DMS153 treated with DMSO at 0.1 percent for 48 hours (cell line): ENCODE measurements around the gene HAGHL.
"Not testable (repeated sequence)": the region's sequence is repeated elsewhere in the genome, so short reads cannot be mapped to it uniquely, and the experiment has no call there.

Experiments
- DNase-seq: peaks from one replicate; lab custom pipeline; 2025; ENCODE audit not compliant: unreplicated experiment; lab: John Stamatoyannopoulos, UW

HAGHL gene

DNA sequence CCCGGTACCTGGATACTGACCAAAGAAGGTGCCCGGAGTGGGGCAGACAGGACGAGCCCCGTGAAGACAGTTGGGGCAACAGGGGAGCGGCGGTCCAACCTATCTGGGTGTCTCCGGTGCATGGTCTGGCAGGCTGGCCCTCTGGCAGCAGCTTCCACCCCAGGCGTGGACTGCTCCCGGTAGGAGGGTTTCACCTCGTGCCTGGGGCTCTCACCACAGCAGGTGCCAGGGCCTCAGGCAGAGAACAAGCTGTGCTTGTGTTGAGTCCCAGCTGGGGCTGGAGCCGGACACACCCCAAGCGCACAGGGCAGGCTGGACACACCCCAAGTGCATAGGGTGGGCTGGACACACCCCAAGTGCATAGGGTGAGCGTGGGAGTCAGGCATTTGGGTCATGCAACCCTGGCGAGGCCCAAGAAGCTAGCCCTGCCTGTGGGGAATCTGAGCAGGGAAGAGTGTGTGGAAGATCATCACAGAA, 19.8 kb upstream of the HAGHL start:
- no peak for DNase-seq

DNA sequence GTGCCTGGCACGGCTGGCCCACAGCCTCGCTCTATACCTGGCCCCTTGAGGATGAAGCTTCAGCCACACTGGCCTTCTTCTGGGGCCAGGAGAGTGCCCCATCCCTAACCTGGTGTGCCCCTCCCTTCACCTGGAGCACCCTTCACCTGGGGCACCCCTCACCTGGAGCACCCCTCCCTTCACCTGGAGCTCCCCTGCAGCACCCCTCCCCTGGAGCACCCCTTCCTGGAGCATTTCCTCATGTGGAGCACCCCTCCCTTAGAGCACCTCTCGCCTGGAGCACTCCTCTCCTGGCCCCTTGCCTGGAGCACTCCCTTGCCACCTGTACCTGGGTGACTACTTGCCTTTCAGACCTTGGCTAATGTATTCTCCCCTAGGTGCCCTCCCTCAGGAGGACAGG, 18.9 kb upstream of the HAGHL start:
- no peak for DNase-seq

DNA sequence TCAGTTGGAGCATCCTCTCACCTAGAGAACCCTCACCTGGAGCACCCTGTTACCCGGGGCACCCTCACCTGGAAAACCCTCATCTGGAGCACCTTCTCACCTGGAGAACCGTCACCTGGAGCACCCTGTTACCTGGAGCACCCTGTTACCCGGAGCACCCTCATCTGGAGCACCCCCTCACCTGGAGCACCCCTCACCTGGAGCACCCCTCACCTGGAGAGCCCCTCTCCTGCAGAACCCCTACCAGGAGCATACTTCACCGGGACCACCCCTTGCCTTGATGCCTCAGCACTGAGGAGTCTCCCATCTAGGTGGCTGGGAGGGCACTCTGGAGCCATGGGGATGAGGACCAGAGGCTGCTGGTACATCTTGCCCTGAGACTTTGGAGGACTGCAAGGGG, 17.9 kb upstream of the HAGHL start:
- no peak for DNase-seq

DNA sequence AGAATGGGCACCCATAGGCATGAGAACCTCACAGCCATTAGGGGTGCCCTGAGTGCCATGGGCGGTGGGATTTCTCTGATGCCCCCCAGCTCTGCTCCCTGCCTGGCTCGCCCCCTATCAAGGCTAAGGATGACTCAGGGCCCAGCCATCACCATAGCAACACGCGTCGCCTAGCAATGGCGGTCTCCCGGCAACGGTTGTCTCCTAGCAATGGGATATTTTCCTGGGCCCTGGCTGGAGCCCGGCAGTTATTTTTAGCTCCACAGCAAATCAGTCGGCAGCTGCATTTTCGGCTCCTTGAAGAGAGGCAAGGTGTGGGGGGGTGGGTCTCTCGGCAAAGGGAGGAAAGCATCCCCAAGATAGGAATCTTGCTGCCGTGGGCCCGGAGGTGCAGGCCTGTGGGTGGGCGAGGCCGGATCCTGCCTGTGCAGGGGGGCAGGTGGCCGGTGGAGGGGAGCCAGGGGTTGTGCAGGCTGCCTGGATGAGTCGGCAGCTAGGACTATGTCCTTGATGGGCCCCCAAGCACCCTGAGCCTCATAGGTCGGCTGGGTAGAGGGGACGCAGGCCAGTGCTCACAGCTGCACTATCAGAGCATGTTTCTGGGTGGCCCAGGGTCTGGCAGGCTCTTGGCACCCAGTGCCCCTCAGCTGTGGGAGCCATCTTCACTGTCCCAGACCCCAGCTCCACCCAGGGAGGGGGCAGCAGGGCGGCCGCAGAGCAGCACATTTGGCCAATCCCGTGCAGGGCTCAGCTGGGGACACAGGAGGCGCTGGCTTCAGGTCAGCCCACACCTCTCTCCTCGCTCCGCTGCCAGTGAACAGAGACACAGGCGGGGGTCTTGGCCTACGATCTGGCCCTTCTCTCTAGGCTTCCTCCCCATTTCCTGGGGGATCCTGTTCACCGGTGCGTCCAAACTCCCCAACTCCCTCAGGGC, 17.1 kb upstream of the HAGHL start:
- peak; percentile 72 for DNase-seq

DNA sequence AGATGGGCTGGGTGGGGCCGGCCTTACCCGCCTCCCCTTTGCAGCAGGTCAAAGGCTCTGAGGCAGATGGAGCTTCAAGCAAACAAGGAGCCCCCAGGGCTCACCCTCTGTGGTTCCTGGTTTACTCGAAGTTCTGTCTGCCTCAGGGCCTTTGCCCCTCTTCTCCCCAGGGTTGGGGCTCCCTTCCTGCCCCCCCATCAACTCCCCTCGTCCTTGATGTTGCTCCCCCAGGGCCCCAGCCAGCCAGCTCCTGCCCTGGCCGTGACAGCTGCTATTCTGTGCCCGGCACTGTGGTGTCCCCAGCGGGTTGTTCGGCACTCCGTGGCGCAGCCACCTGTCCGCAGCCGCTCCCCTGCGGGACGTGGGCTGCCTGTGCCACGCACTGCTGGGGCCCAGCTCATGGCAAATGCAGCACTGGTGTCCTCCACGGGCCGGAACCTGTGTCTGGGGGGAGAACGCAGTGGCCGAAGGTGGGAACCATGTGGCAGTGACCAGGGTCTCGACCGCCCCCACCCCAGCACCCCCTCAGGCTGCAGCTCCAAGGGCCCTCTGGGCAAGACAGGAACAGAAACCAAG, 16.3 kb upstream of the HAGHL start:
- no peak for DNase-seq

DNA sequence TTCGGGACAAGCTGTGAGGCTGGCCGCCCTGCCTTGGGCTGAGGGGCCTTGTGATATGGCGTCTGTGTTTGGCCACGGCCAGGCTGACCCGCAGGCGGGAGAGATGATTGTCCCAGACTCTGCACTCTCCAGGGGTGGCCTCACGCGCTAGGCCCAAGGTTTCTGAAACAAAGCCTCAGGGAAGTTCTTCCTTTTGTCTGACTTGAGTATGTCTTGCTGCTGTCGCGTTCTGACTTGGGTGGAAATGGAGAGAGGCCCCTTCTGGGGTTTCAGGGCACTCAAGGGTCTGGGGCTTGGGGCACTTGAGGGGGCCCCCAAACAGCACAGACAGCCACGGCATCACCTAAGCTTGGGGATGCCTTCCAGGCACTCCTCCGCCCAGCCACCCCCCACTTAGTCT, 15.8 kb upstream of the HAGHL start:
- DNase-seq: no peak

DNA sequence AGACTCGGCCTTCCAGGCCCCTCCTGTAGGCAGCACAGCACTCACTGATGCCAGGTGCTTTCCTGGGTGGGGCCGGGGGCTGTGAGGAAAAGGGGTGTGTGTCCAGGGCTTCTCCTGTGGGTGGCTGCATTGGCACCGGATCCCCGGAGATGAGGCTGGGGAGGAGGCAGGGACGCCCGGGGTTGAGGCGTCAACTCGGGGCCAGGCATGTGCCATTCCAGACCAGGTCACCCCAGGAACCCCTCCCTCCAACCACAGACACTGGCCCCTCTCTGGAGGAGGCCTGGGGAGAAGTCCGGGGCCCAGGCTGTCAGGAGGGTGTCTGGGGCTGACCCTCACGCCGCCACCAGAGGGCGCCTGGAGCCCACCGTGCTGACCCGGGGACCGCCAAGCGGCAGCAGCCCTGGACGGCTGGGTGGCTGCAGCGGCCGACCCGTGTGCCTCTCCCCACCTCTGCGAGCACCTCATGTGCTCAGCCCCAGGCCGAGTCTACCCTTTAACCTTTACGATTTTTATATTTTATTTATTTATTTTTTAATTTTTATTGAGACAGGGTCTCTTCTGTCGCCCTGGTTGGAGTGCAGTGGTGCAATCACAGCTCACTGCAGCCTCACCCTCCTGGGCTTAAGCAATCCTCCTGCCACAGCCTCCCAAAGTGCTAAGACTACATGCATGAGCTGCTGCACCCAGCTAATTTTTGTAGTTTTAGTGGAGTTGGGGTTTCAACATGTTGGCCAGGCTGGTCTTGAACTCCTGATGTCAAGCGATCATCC, 15.2 kb upstream of the HAGHL start:
- DNase-seq: peak; percentile 37

DNA sequence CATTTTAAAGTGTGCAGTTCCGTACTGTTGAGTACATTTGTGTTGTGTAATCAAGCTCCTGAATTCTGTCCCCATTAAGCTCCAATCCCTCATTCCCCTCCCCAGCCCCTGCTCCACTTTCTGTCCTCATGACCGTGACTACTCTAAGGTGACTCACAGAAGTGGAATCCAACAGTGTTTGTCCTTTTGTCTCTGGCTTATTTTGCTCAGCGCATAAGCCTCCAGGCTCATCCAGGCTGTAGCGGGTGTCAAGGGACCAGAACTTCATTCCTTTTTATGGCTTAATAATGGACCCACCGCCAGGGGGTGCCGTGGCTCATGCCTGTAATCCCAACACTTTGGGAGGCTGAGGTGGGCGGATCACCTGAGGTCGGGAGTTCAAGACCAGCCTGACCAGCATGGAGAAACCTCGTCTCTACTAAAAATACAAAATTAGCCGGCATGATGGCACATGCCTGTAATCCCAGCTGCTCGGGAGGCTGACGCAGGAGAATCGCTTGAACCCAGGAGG, 14.1 kb upstream of the HAGHL start:
- DNase-seq: not testable (repeated sequence)

DNA sequence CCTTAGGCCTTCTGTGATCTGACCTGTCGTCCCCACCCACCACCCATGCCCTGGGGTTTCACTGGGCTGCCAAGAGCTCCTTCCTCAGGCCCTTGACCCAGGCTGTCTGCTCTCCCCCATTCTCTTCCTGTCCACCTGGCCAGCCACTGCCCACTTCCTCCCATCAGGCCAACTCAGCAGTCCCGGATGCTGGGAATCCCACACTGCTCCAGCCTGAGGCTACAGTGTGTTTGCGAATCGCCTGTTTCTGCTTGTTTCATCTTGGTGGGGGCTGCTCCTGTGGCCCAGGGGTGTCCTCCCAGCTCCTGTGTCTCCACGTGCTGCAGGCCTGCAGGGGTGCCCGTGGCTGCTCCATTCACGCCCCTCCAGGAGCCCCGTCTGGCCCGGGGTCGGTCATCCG, 12.8 kb upstream of the HAGHL start:
- DNase-seq: no peak

DNA sequence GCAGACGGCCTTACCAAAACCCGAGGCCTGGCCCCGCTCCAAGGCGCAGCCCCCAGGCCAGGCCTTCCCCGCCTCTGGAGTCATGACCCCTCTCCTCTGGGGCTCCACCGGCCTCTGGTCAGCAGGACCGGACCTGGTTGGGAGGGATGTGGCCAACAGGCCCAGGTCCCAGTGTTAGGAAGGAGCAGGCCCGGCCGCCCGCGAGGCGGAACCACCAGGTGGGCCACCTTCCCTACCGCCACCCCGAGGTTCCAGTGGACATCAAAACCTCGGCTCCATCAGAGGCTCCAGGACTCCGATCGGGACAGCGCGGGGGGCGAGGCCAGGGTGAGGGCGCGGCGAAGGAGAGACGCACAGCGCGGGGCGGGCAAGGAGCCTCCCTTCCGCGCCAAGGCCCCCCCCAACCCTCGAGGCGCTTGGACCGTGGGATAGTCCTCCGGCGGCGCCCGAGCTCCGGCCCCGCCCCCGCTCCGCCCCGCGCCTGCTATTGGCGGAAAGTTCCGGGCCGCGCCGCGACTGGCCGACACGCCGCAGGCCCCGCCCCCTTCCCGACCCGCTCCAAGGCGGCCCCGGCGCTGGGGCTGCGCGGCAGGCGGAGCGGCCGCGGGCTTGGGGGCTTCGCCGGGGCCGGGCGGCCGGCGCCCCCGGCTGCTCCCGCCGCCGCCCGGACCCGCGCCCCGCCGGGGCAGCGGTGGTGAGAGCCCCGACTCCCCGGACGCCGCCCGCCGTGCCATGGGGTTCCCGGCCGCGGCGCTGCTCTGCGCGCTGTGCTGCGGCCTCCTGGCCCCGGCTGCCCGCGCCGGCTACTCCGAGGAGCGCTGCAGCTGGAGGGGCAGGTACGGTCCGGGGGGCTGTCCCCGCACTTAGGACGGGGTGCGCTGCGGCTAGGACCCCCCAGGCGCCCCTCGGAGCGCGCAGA, 12.1 kb upstream of the HAGHL start, which contains the start of gene METRN:
TSS of gene METRN (plus strand) at position 561 of the 919 bp plus-strand sequence. CDS start at position 733, 172 bp downstream.
- DNase-seq: peak; percentile 66

DNA sequence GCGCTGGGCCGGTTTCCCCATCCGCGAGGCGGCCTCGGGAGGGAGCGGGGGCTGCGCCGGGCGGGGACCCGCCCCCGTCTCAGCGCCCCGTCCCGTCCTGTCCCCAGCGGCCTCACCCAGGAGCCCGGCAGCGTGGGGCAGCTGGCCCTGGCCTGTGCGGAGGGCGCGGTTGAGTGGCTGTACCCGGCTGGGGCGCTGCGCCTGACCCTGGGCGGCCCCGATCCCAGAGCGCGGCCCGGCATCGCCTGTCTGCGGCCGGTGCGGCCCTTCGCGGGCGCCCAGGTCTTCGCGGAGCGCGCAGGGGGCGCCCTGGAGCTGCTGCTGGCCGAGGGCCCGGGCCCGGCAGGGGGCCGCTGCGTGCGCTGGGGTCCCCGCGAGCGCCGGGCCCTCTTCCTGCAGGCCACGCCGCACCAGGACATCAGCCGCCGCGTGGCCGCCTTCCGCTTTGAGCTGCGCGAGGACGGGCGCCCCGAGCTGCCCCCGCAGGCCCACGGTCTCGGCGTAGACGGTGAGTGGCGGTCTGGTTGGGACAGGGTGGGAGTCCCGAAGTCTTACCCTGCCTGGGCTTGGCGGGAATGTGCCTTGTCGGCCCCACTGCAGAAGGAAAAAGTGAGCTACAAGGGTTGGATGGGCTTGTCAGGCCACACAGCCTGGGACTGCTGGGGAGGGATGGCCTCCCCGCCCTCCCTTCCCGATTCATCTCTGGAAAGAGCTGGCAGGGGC, 11.3 kb upstream of the HAGHL start:
- DNase-seq: no peak

DNA sequence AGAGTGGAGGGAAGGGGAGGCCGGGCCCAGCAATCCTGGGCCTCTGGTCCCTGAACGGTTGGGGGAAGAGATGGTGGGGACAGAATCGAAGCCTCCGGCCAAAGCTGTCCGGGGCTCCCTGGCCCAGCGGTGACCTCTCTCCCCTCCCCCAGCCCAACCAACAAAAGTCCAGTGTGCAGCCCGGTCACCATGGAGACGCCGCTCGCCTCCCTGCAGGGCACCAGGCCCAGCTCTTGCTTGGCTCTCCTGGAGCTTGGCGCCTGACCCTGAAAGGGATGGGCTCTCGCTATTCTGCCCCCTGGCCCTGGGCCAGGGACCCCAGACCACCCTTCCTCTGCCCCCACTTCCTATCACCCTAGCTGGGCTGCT, 10.7 kb upstream of the HAGHL start:
- DNase-seq: no peak

DNA sequence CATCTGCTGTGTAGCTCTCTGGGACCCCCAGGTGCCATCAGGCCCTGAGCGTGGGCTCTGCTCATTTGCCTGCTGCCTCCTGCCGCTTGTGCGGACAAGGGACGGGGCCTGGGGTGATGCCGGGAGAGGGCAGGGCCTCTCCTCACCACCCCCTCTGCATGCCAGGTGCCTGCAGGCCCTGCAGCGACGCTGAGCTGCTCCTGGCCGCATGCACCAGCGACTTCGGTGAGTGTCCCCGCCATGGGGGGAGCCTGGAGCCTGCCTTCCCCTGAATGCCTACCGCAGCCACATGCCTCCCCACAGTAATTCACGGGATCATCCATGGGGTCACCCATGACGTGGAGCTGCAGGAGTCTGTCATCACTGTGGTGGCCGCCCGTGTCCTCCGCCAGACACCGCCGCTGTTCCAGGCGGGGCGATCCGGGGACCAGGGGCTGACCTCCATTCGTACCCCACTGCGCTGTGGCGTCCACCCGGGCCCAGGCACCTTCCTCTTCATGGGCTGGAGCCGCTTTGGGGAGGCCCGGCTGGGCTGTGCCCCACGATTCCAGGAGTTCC, 10.1 kb upstream of the HAGHL start:
- no peak for DNase-seq

DNA sequence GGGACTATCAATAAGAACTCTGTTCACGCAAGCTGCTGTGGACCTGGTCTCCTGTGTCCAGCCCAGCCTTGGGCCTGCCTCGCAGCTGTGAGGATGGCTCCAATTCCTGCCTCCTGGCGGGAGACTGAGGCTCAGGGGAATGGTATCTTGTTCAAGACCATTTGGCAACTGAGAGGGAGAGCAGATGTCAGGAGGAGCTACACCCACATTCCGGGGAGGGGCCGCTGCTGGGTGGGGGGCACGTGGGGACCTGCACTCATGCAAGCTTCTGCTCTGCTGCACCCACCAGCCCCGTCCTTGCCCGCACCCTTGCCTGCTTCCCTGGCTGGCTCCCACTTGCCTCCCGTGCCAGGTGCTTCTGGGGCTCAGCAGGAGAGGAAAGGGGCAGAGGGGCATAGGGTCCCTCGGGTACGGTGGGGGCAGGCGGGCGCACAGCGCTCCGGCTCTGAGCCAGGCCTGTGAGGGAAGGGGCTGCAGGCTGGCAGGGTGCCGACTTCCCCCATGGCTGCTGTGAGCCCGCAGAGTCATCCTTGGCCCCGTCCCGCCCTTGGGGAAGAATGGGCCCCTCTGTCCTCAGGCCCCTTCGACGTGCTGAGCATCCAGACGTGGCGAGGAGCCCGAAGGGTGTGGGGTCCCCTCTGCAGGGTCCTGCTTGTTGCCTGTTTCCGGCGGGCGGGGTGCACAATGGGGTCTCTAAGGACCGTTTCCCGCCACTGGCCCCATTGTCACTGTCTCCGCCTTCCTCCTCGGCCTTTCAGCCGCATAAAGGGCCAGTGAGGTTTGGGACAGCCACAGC, 9.3 kb upstream of the HAGHL start:
- no peak for DNase-seq

DNA sequence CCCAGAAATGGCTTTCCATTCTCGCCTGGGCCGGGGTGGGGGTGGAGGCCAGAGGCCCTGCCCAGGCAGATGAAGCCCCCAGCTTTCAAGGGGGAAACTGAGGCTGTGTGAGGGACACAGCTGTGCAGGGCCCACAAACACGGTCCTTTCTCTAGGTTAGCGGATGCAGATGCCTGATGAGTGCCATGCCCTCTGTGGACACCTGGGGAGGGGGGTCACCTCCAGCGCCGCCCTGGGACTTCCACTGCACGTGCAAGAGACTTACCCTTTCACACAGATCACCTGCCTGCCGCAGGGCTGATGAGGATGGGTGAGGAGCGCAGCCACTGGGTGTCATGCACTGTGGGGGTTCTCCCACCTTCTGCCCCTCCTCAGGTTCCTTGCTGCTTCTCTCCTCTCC, 8.5 kb upstream of the HAGHL start:
- DNase-seq: no peak

DNA sequence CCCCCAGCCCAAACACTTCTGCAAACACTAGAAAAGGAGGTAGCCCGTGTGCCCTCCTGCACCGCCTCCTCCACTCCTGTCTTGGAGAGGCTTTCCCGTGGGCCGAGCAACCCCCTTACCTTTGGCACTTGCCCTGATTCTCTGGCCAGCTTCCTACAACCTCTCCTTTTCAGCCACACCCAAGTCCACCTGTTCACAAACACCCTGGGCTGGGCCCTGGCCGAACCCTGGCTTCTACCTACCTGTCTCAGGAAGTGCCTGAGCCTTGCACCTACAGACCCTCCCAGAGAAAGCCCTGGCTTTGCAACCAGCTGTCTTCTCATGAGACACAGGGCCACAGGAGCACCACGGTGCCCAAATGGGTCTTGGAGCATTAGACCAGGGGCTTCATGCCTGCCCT, 8.0 kb upstream of the HAGHL start:
- no peak for DNase-seq

DNA sequence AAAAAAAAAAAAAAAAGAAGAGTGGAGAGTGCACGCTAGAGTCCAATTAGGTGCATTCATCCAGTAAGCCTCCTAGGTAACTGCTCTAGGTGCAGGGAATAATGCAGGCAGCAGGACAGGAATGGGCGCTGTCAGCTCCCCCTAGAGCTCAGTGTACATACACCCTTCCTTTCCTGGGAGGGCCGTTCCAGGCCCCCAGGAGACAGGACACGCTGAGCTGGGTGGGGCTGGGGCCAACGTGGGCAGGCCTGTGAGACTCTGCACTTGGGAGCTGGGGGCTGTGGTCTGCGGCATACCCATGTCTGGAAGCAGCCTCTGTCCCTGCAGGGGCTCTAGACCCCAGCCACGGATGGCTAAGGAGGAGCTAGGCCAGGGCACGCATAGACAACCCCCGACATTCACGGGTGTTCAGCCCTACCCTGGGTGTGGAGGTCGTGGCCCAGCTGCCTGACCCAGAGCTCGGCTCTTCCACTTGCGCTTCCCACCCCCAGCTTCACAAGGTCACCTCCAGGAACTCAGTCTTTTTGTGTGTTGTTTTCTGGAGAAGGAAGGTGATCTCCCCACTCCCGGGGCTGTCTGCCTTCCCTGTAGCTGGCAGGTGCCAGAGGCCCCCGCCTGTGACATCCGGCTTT, 7.0 kb upstream of the HAGHL start:
- no peak for DNase-seq

DNA sequence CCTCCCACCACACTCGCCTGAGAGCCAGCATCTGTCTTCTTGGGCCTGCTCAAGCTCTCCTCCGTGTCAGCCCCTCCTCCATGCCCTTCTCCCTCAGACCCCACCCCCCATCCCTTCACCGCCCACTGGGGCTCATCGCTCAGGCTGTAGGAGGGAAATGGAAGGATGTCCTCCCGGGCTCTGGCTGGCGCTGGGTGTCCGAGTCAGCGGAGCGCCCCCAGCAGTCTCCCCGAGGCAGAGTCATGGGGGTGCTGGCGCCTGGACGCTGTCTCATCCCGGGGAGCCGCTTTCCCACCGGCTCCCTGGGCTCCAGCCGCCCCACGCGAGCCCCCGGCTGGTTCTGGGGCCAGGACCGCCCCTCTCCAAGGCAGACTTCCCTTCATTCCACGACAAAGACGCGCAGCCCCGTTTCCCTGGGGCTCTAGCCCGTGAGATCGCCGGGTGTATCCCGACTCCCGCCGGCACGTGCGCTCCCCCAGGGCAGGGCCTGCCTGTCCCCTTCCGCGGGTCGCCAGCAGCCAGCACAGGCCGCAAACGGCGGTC, 6.4 kb upstream of the HAGHL start:
- DNase-seq: peak; percentile 14
